ENCODE data around the gene MESP1.

Gene MESP1

DNA sequence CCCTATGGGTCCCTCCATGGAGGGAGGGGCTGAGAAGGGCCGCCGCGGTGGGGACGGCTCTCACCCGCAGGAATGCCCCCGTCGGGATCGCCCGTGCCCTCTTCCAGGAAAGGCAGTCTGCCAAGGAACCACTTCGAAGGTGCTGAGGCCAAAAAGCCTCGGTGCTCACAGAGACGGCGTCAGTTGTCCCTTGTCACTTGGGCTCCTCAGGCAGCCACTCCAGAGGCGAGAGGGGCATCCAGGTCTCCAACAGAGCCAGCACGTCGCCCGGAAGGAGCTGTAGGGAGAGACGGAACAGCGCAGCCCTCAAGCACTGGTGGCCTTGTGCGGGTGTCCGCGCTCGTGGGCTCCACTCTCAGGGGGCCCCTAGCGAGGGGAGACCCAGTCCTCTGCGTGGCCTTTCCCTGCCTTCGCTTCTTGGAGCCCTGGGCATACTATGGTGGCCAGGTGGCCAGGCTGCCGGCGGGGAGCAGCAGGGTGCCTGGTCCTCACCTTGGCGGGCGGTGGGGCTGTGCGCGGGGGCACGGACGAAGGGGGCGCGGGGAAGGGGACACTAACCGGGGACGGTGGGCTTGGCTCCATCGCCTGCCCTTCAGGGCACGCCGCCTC is 994 bp downstream of the MESP1 start:
- H3F3A ChIP-seq (ENCODE audit: control insufficient read depth, insufficient read depth): no peaks in the 10 kb centered on the region
- H3K4me2 ChIP-seq (ENCODE audit: low read length): peak overlapping the region; percentile 90
- peaks cover 13% of the 10 kb centered on the region for H3K4me1 ChIP-seq (ENCODE audit: control insufficient read depth, low read length)
- no peaks in the 10 kb centered on the region for H3K9me2 ChIP-seq (replicated peaks; ENCODE audit: control insufficient read depth, low read length)
- H3K27ac ChIP-seq (ENCODE audit: low read depth, low read length): no peak overlapping the region
- H3K36me3 ChIP-seq (ENCODE audit: control insufficient read depth, low read length): no peaks in the 10 kb centered on the region
- TF ChIP-seq, protein P1, sequence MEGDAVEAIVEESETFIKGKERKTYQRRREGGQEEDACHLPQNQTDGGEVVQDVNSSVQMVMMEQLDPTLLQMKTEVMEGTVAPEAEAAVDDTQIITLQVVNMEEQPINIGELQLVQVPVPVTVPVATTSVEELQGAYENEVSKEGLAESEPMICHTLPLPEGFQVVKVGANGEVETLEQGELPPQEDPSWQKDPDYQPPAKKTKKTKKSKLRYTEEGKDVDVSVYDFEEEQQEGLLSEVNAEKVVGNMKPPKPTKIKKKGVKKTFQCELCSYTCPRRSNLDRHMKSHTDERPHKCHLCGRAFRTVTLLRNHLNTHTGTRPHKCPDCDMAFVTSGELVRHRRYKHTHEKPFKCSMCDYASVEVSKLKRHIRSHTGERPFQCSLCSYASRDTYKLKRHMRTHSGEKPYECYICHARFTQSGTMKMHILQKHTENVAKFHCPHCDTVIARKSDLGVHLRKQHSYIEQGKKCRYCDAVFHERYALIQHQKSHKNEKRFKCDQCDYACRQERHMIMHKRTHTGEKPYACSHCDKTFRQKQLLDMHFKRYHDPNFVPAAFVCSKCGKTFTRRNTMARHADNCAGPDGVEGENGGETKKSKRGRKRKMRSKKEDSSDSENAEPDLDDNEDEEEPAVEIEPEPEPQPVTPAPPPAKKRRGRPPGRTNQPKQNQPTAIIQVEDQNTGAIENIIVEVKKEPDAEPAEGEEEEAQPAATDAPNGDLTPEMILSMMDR (IDR thresholded peaks at IDR 0.05; ENCODE audit: low read depth, low read length, poor library complexity, severe bottlenecking): no peak
- no peak for TF ChIP-seq EZH2phosphoT487 (IDR thresholded peaks at IDR 0.05; ENCODE audit: borderline replicate concordance, low read length)
- no peaks in the 10 kb centered on the region for H3K9me3 ChIP-seq (ENCODE audit: control insufficient read depth, insufficient read depth, low read length)
- no peaks in the 10 kb centered on the region for H4K20me1 ChIP-seq (ENCODE audit: control insufficient read depth, insufficient read depth, low read depth, low read length)
- peak overlapping the region; percentile 79 for H3K4me3 ChIP-seq (ENCODE audit: low read length)
- H3K27me3 ChIP-seq (ENCODE audit: control insufficient read depth, low read length): peaks cover 15% of the 10 kb centered on the region; the same call in 1 of the 2 replicates
- H3K79me2 ChIP-seq (ENCODE audit: control insufficient read depth, low read length): no peaks in the 10 kb centered on the region

DNA sequence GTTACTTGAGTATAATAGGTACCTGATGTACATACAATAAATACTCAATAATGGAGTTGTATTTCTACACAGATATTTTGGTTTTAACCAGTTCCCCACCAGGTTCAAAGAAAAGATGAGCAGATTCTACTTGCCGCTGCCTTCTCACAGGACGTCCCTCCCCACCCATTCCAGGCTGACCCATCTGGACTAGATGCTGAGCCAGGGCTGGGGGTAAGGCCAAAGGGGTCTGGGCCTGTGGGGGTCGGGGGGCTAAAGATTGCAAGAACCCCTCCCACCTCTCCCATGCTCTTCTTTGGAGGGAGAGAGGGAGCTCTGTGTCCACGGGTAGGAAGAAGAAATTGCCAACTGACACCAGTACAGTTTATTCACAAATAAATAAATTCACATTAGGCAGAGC is 1.5 kb downstream of the MESP1 start:
- H3K79me2 ChIP-seq (ENCODE audit: control insufficient read depth, low read length): no peaks in the 10 kb centered on the region
- H3K4me3 ChIP-seq (ENCODE audit: low read length): peak overlapping the region; percentile 79
- no peaks in the 10 kb centered on the region for H3K9me2 ChIP-seq (replicated peaks; ENCODE audit: control insufficient read depth, low read length)
- H3K4me2 ChIP-seq (ENCODE audit: low read length): peak overlapping the region; percentile 90
- no peaks in the 10 kb centered on the region for H3K36me3 ChIP-seq (ENCODE audit: control insufficient read depth, low read length)
- no peak for TF ChIP-seq EZH2phosphoT487 (IDR thresholded peaks at IDR 0.05; ENCODE audit: borderline replicate concordance, low read length)
- TF ChIP-seq, protein P1 (IDR thresholded peaks at IDR 0.05; ENCODE audit: low read depth, low read length, poor library complexity, severe bottlenecking): no peak
- no peak overlapping the region for H3K27ac ChIP-seq (ENCODE audit: low read depth, low read length)
- no peaks in the 10 kb centered on the region for H4K20me1 ChIP-seq (ENCODE audit: control insufficient read depth, insufficient read depth, low read depth, low read length)
- no peaks in the 10 kb centered on the region for H3K9me3 ChIP-seq (ENCODE audit: control insufficient read depth, insufficient read depth, low read length)
- peaks cover 15% of the 10 kb centered on the region; the same call in 1 of the 2 replicates for H3K27me3 ChIP-seq (ENCODE audit: control insufficient read depth, low read length)
- peaks cover 13% of the 10 kb centered on the region for H3K4me1 ChIP-seq (ENCODE audit: control insufficient read depth, low read length)
- H3F3A ChIP-seq (ENCODE audit: control insufficient read depth, insufficient read depth): no peaks in the 10 kb centered on the region

DNA sequence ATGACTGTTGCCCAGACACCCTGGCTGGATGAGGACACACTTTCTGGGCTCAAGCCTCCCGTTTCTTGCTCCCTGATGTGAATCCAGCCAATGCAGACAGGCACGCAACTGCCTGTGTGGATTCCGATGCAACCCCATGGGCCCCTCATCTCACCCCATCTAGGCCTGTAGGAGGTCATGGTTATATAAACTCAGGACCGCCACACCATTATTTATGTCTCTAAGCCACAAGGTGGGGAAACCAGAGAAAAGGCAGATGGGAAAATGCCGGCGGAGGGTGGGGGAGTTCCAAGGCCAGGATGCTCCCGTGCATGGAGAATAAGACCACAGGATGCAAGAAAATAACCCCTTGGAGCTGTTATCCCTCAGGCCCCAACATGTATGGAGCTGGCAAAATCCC is 2.0 kb downstream of the MESP1 start:
- Histone ChIP-seq H3F3A (ENCODE audit: control insufficient read depth, insufficient read depth) (no peaks in the 10 kb centered on the region), H3K27ac (ENCODE audit: low read depth, low read length) (no peak overlapping the region), H3K36me3 (ENCODE audit: control insufficient read depth, low read length) (no peaks in the 10 kb centered on the region), H3K79me2 (ENCODE audit: control insufficient read depth, low read length) (no peaks in the 10 kb centered on the region), H4K20me1 (ENCODE audit: control insufficient read depth, insufficient read depth, low read depth, low read length) (no peaks in the 10 kb centered on the region), H3K4me3 (ENCODE audit: low read length) (no peak overlapping the region), H3K9me2 (replicated peaks; ENCODE audit: control insufficient read depth, low read length) (no peaks in the 10 kb centered on the region), H3K9me3 (ENCODE audit: control insufficient read depth, insufficient read depth, low read length) (no peaks in the 10 kb centered on the region), H3K4me2 (ENCODE audit: low read length) (no peak overlapping the region), H3K27me3 (ENCODE audit: control insufficient read depth, low read length) (peaks cover 15% of the 10 kb centered on the region; the same call in 1 of the 2 replicates), H3K4me1 (ENCODE audit: control insufficient read depth, low read length) (peaks cover 13% of the 10 kb centered on the region)
- TF ChIP-seq, protein P1 (IDR thresholded peaks at IDR 0.05; ENCODE audit: low read depth, low read length, poor library complexity, severe bottlenecking): no peak
- no peak for TF ChIP-seq EZH2phosphoT487 (IDR thresholded peaks at IDR 0.05; ENCODE audit: borderline replicate concordance, low read length)
